IMR-90 (cell line): ENCODE data around the gene TMPRSS2. TPM values are rescaled to one million over a fixed set of nuclear protein-coding genes. Genes with fewer than 3 reads are reported as not detected.

ENCODE experiments used
- ATAC-seq: fragments of 200-7000 bp; cut with Tn5 transposase; 2 replicates; pipeline ENCODE4 v1.9.1; 2020; ENCODE audit warnings: low read depth, mild to moderate bottlenecking, moderate library complexity
- BruUV-seq: library from RNA; stranded (reverse); fragments of 400-500 nt; replicated peaks from 2 replicates; lab custom pipeline; 2021; lab: Mats Ljungman, UMichigan
- CTCF ChIA-PET: fragments of 300-600 bp; formaldehyde crosslinking; extraction: SDS; loops from one replicate; lab custom pipeline; 2021; ENCODE audit warnings: antibody characterized with exemption; lab: Yijun Ruan, JAX
- POLR2A ChIA-PET: fragments of 300-600 bp; sonication (Branson Sonifier 250); formaldehyde crosslinking; loops from one replicate; lab custom pipeline; 2022; ENCODE audit warnings: antibody characterized with exemption; ENCODE audit not compliant: unreplicated experiment; lab: Charles Lee
- DNase-seq: peaks from one replicate; pipeline ENCODE4 v3.0.0; 2013
- H2AFZ ChIP-seq: replicated peaks from 2 replicates; pipeline ENCODE3; 2013; ENCODE audit warnings: low read length, mild to moderate bottlenecking; ENCODE audit not compliant: poor library complexity
- H2AK5ac ChIP-seq: 2 replicates; pipeline ENCODE4 v1.6.1; 2013; ENCODE audit warnings: low read depth, low read length, inconsistent platforms
- H2AK9ac ChIP-seq: replicated peaks from 2 replicates; pipeline ENCODE3; 2013; ENCODE audit warnings: mild to moderate bottlenecking, low read depth, low read length, moderate library complexity; ENCODE audit not compliant: poor library complexity
- H2BK120ac ChIP-seq: 2 replicates; pipeline ENCODE4 v1.6.1; 2013; ENCODE audit warnings: low read depth, low read length, inconsistent platforms
- H2BK15ac ChIP-seq: 3 replicates; pipeline ENCODE4 v1.6.1; 2013; ENCODE audit warnings: low read depth, low read length, inconsistent platforms
- H2BK20ac ChIP-seq: 2 replicates; pipeline ENCODE4 v1.6.1; 2013; ENCODE audit warnings: low read depth, mild to moderate bottlenecking, inconsistent platforms, low read length, moderate library complexity
- H2BK5ac ChIP-seq: 2 replicates; pipeline ENCODE4 v1.6.1; 2013; ENCODE audit warnings: mild to moderate bottlenecking, low read depth, low read length, inconsistent platforms; ENCODE audit not compliant: poor library complexity, severe bottlenecking
- H3K14ac ChIP-seq: replicated peaks from 2 replicates; pipeline ENCODE4 v1.6.1; 2013; ENCODE audit warnings: low read depth, low read length, inconsistent platforms
- H3K18ac ChIP-seq: 2 replicates; pipeline ENCODE4 v1.6.1; 2013; ENCODE audit warnings: low read depth, low read length, control low read depth
- H3K23ac ChIP-seq: 2 replicates; pipeline ENCODE4 v1.6.1; 2013; ENCODE audit warnings: low read depth, low read length, inconsistent platforms
- H3K27ac ChIP-seq: 2 replicates; pipeline ENCODE4 v1.5.1; 2013; ENCODE audit warnings: mild to moderate bottlenecking, control low read depth, low read length; ENCODE audit not compliant: insufficient read depth
- H3K27me3 ChIP-seq: 2 replicates; pipeline ENCODE4 v1.6.1; 2013; ENCODE audit warnings: low read length; ENCODE audit not compliant: control insufficient read depth, insufficient read depth
- H3K36me3 ChIP-seq: 2 replicates; pipeline ENCODE4 v1.6.1; 2013; ENCODE audit warnings: low read length, mixed read lengths; ENCODE audit not compliant: control insufficient read depth, insufficient read depth
- H3K4ac ChIP-seq: 2 replicates; pipeline ENCODE4 v1.6.1; 2013; ENCODE audit warnings: low read depth, low read length, inconsistent platforms
- H3K4me1 ChIP-seq: 2 replicates; pipeline ENCODE4 v1.6.1; 2013; ENCODE audit warnings: low read length, mixed read lengths; ENCODE audit not compliant: control insufficient read depth, insufficient read depth
- H3K4me2 ChIP-seq: 2 replicates; pipeline ENCODE4 v1.6.1; 2013; ENCODE audit warnings: low read depth, mild to moderate bottlenecking, control low read depth, low read length, moderate library complexity
- H3K4me3 ChIP-seq: 2 replicates; pipeline ENCODE4 v1.5.1; 2013; ENCODE audit warnings: low read depth, mild to moderate bottlenecking, control low read depth, low read length, moderate library complexity; ENCODE audit not compliant: insufficient read depth
- H3K56ac ChIP-seq: 2 replicates; pipeline ENCODE4 v1.6.1; 2013; ENCODE audit warnings: low read length, inconsistent platforms; ENCODE audit not compliant: insufficient read depth; ENCODE audit errors: extremely low read depth
- H3K79me1 ChIP-seq, 2 experiments: 2 replicates each; pipeline ENCODE4 v1.6.1; 2013; ENCODE audit warnings: low read length in 2 of 2, inconsistent platforms in 1 of 2, low read depth in 1 of 2
- H3K9ac ChIP-seq: 2 replicates; pipeline ENCODE4 v1.6.1; 2013; ENCODE audit warnings: low read depth, low read length, control low read depth
- H3K9me1 ChIP-seq: 2 replicates; pipeline ENCODE4 v1.6.1; 2013; ENCODE audit warnings: low read length, inconsistent platforms; ENCODE audit not compliant: insufficient read depth
- H3K9me3 ChIP-seq: 2 replicates; pipeline ENCODE4 v1.6.1; 2013; ENCODE audit warnings: low read length; ENCODE audit not compliant: control insufficient read depth, insufficient read depth
- H4K20me1 ChIP-seq: 2 replicates; pipeline ENCODE4 v1.6.1; 2013; ENCODE audit warnings: low read length, inconsistent platforms; ENCODE audit not compliant: insufficient read depth
- H4K5ac ChIP-seq: 2 replicates; pipeline ENCODE4 v1.6.1; 2013; ENCODE audit warnings: mild to moderate bottlenecking, low read depth, low read length, control low read depth
- H4K8ac ChIP-seq, 2 experiments: 2 replicates each; pipeline ENCODE4 v1.6.1; 2013; ENCODE audit warnings: low read depth in 2 of 2, low read length in 2 of 2, control low read depth in 1 of 2, inconsistent platforms in 1 of 2
- H4K91ac ChIP-seq: 2 replicates; pipeline ENCODE4 v1.6.1; 2013; ENCODE audit warnings: low read depth, low read length, inconsistent platforms; ENCODE audit not compliant: insufficient read depth
- BHLHE40 ChIP-seq: fragments of 150-350 bp; IDR thresholded peaks from 2 replicates; pipeline ENCODE4 v1.6.1; 2016; ENCODE audit warnings: mild to moderate bottlenecking, low read depth, low read length
- CEBPB ChIP-seq: IDR thresholded peaks from 2 replicates; pipeline ENCODE4 v1.6.1; 2012; ENCODE audit warnings: low read depth, low read length, improper control_type of control experiment
- CHD1 ChIP-seq: IDR thresholded peaks from 2 replicates; pipeline ENCODE4 v1.6.1; 2012; ENCODE audit warnings: low read depth, low read length, improper control_type of control experiment
- FOS ChIP-seq: fragments of 150-350 bp; IDR thresholded peaks from 2 replicates; pipeline ENCODE4 v1.6.1; 2016; ENCODE audit warnings: low read depth, low read length
- MAFK ChIP-seq: IDR thresholded peaks from 2 replicates; pipeline ENCODE4 v1.6.1; 2012; ENCODE audit warnings: low read depth, low read length, improper control_type of control experiment
- MAZ ChIP-seq: IDR thresholded peaks from 2 replicates; pipeline ENCODE4 v1.6.1; 2012; ENCODE audit warnings: low read depth, mild to moderate bottlenecking, low read length, improper control_type of control experiment, moderate library complexity, borderline replicate concordance
- MXI1 ChIP-seq: IDR thresholded peaks from 2 replicates; pipeline ENCODE4 v1.6.1; 2012; ENCODE audit warnings: low read depth, mild to moderate bottlenecking, low read length, moderate library complexity, borderline replicate concordance
- NFE2L2 ChIP-seq: fragments of 150-350 bp; IDR thresholded peaks from 2 replicates; pipeline ENCODE4 v1.6.1; 2016; ENCODE audit warnings: low read depth, mild to moderate bottlenecking, low read length
- POLR2A ChIP-seq: IDR thresholded peaks from 2 replicates; pipeline ENCODE4 v1.6.1; 2012; ENCODE audit warnings: mild to moderate bottlenecking, low read depth, low read length
- RAD21 ChIP-seq: IDR thresholded peaks from 2 replicates; pipeline ENCODE4 v1.6.1; 2012; ENCODE audit warnings: low read length, improper control_type of control experiment
- RFX5 ChIP-seq: IDR thresholded peaks from 2 replicates; pipeline ENCODE4 v1.8.0; 2012; ENCODE audit warnings: low read depth, mild to moderate bottlenecking, low read length, moderate library complexity
- SMC3 ChIP-seq: fragments of 150-350 bp; IDR thresholded peaks from 2 replicates; pipeline ENCODE4 v1.6.1; 2016; ENCODE audit warnings: low read depth, mild to moderate bottlenecking, antibody characterized with exemption, low read length, moderate library complexity
- WGBS, 2 experiments: methylation state at CpG; one replicate each; pipeline versions ENCODE4 v1.1.5 to v1.1.7; 2013; ENCODE audit warnings: missing lambda C conversion rate in 2 of 2; ENCODE audit not compliant: insufficient read length in 1 of 2; ENCODE audit errors: extremely low coverage in 2 of 2; 5-methylcytosine and 5-hydroxymethylcytosine counted together
- dilution Hi-C: fragments of 300-500 bp; cut with HindIII; formaldehyde crosslinking; loops from one replicate; pipeline ENCODE4 v1.14.3; 2018; ENCODE audit warnings: low sequenced_read_pairs; ENCODE audit not compliant: unreplicated experiment
- in situ Hi-C: fragments of 300-500 bp; cut with MboI; formaldehyde crosslinking; loops from 3 replicates; pipeline ENCODE4 v1.14.3; 2019; ENCODE audit warnings: low sequenced_read_pairs, inconsistent platforms, mixed read lengths
- intact Hi-C: fragments of 100-400 bp; cut with micrococcal nuclease; formaldehyde crosslinking; loops from 2 replicates; pipeline ENCODE4 v1.10.0; 2022
- polyA plus RNA-seq, 3 experiments: library from polyadenylated mRNA; depleted of rRNA; stranded (reverse); fragments of >200 nt; gene quantifications; 2 replicates each; pipeline ENCODE4 v1.2.3, GENCODE V29; 2012; ENCODE audit warnings: low replicate concordance in 1 of 3
- total RNA-seq: library from RNA; depleted of rRNA; stranded (reverse); fragments of >200 nt; gene quantifications from 2 replicates; pipeline ENCODE4 v1.2.3, GENCODE V29; 2012
- TF ChIP-seq, protein P1 (sequence below): fragments of 150-350 bp; IDR thresholded peaks from 2 replicates; pipeline ENCODE4 v1.6.1; 2017; ENCODE audit warnings: mild to moderate bottlenecking, antibody characterized with exemption, low read length, low read depth

Gene TMPRSS2
- total and polyA plus RNA-seq, 2 of the 4 experiments (the other 2 are of a cell fraction) = not detected

GRCh38 chr21:41529769-41530168 is 21.8 kb upstream of the TMPRSS2 start:
- TF ChIP-seq CEBPB (no peak), FOS (no peak), BHLHE40 (no peak), POLR2A (no peak), NFE2L2 (no peak), SMC3 (no peak), MAZ (no peak), CHD1 (no peak), MXI1 (no peak), RFX5 (no peak), MAFK (no peak), RAD21 (no peak)
- TF ChIP-seq, protein P1, sequence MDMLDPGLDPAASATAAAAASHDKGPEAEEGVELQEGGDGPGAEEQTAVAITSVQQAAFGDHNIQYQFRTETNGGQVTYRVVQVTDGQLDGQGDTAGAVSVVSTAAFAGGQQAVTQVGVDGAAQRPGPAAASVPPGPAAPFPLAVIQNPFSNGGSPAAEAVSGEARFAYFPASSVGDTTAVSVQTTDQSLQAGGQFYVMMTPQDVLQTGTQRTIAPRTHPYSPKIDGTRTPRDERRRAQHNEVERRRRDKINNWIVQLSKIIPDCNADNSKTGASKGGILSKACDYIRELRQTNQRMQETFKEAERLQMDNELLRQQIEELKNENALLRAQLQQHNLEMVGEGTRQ = no peak
- H4K8ac ChIP-seq = no peak overlapping the region
- no peak overlapping the region for H3K23ac ChIP-seq
- H3K4me2 ChIP-seq = no peak overlapping the region
- intact Hi-C loops (no loop called here), in situ Hi-C loops (loop anchor here (25.0 kb wide), 1 partner anchor 367 kb away; the partner anchor contains the start of gene BACE2), dilution Hi-C loops (no loop called here)
- no peak for ATAC-seq
- H2AK9ac ChIP-seq = no peak overlapping the region
- no peak overlapping the region for H2AK5ac ChIP-seq
- H3K9me1 ChIP-seq = no peaks in the 10 kb centered on the region
- ChIA-PET CTCF (no interaction called here), POLR2A (no interaction called here)
- no peak overlapping the region for H2AFZ ChIP-seq
- H3K4me1 ChIP-seq = no peaks in the 10 kb centered on the region
- no peak overlapping the region for H2BK20ac ChIP-seq
- H3K9me3 ChIP-seq = no peaks in the 10 kb centered on the region
- H2BK5ac ChIP-seq = no peak overlapping the region
- H3K56ac ChIP-seq = no peak overlapping the region
- no TSS peak for BruUV-seq
- H3K36me3 ChIP-seq = no peaks in the 10 kb centered on the region
- peaks cover 16% of the 10 kb centered on the region for H3K27me3 ChIP-seq
- H3K4me3 ChIP-seq = no peak overlapping the region
- no peak overlapping the region for H4K91ac ChIP-seq
- H2BK15ac ChIP-seq = no peak overlapping the region
- H3K9ac ChIP-seq = no peak overlapping the region
- DNase-seq = no peak
- no peak overlapping the region for H3K27ac ChIP-seq
- H2BK120ac ChIP-seq = no peak overlapping the region
- 57% methylated on average over 7 of the region's 9 CpGs; no CpG with 5 or more reads in 1 of the 2 experiments for WGBS, 2 experiments
- no peaks in the 10 kb centered on the region for H4K20me1 ChIP-seq
- H3K79me1 ChIP-seq = no peaks in the 10 kb centered on the region
- no peak overlapping the region for H3K4ac ChIP-seq
- H4K5ac ChIP-seq = no peak overlapping the region
- no peak overlapping the region for H3K18ac ChIP-seq
- H3K14ac ChIP-seq = no peak overlapping the region
